Uterus (tissue), 2 donors: ENCODE data around the gene HEY2.

Experiments
- POLR2A ChIP-seq, 2 donors: fragments of 450-650 bp; IDR thresholded peaks; one replicate each; pipeline ENCODE4 v1.6.1; 2016; ENCODE audit warnings: antibody characterized with exemption in 2 of 2, mild to moderate bottlenecking in 1 of 2, moderate library complexity in 1 of 2
- TF ChIP-seq, protein P1 (sequence below), 4 experiments: fragments of 200-600 bp in 2 of 4; fragments of 450-650 bp in 2 of 4; sonication (generic) in 2 of 4; IDR thresholded peaks; one replicate each; pipeline ENCODE4 v1.5.1; 2016 to 2019; ENCODE audit warnings: antibody characterized with exemption in 4 of 4, mild to moderate bottlenecking in 2 of 4, moderate library complexity in 1 of 4

- TF ChIP-seq POLR2A (IDR thresholded peaks at IDR 0.05) = no peak
- TF ChIP-seq, protein P1, sequence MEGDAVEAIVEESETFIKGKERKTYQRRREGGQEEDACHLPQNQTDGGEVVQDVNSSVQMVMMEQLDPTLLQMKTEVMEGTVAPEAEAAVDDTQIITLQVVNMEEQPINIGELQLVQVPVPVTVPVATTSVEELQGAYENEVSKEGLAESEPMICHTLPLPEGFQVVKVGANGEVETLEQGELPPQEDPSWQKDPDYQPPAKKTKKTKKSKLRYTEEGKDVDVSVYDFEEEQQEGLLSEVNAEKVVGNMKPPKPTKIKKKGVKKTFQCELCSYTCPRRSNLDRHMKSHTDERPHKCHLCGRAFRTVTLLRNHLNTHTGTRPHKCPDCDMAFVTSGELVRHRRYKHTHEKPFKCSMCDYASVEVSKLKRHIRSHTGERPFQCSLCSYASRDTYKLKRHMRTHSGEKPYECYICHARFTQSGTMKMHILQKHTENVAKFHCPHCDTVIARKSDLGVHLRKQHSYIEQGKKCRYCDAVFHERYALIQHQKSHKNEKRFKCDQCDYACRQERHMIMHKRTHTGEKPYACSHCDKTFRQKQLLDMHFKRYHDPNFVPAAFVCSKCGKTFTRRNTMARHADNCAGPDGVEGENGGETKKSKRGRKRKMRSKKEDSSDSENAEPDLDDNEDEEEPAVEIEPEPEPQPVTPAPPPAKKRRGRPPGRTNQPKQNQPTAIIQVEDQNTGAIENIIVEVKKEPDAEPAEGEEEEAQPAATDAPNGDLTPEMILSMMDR (IDR thresholded peaks at IDR 0.05) = no peak
Measured at GRCh38 chr6:125700581-125701353, 48.7 kb upstream of the HEY2 start.
